A673 (cell line): ENCODE results near the gene HPRT1.

Source experiments
- EZH2 ChIP-seq: fragments of 200-600 bp; sonication (generic); IDR thresholded peaks from 2 replicates; pipeline ENCODE4 v1.6.1; 2017; ENCODE audit warnings: borderline replicate concordance, low read depth, mild to moderate bottlenecking, mixed read lengths, antibody characterized with exemption, low read length; ENCODE audit not compliant: poor library complexity, severe bottlenecking
- TF ChIP-seq, protein P1 (sequence below): fragments of 300-800, 200-600 bp; sonication (generic); conservative IDR thresholded peaks from 2 replicates; pipeline ENCODE4 v1.5.1; 2017; ENCODE audit warnings: low read depth, mild to moderate bottlenecking, antibody characterized with exemption, low read length, moderate library complexity, mixed read lengths

DNA sequence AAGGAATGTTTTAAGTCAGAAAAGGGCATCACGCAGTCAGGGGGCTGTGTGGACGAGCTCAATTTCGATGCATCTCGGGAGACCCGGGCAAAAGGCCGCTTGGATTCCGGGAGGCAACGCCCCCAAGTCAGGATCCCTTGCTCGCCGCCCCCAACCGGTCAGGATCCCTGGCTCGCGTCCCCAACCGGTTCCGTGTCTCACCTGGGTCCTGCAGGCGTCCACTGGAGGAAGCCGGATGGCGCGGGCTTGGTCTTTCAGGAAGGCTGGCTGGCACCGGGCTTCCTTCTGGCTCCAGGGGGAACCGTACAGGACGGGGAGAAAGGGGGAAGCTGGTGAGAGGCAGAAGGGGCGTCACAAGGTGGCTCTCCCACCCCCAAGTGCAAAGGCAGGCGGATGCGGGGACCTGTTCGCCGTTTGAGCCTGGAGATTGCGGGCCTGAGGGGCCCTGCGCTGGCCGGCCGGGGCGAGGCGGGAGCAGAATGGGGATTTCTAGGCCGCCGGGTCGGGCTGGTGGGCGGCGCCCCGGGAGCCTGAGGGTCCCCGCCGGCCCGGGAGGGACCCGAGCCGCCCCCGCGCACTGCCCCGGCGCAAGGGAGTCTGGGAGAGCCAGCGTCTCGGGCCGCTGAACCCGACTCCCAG lies 84.7 kb downstream of the HPRT1 start:
- TF ChIP-seq, protein P1, sequence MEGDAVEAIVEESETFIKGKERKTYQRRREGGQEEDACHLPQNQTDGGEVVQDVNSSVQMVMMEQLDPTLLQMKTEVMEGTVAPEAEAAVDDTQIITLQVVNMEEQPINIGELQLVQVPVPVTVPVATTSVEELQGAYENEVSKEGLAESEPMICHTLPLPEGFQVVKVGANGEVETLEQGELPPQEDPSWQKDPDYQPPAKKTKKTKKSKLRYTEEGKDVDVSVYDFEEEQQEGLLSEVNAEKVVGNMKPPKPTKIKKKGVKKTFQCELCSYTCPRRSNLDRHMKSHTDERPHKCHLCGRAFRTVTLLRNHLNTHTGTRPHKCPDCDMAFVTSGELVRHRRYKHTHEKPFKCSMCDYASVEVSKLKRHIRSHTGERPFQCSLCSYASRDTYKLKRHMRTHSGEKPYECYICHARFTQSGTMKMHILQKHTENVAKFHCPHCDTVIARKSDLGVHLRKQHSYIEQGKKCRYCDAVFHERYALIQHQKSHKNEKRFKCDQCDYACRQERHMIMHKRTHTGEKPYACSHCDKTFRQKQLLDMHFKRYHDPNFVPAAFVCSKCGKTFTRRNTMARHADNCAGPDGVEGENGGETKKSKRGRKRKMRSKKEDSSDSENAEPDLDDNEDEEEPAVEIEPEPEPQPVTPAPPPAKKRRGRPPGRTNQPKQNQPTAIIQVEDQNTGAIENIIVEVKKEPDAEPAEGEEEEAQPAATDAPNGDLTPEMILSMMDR: no peak
- no peak for TF ChIP-seq EZH2
